Endothelial cell of umbilical vein (primary cell): ENCODE measurements around the gene TBL2.

Experiments
- EZH2 ChIP-seq: IDR thresholded peaks from 2 replicates; pipeline ENCODE4 v1.6.1; 2012; ENCODE audit warnings: borderline replicate concordance, low read depth, mild to moderate bottlenecking, moderate library complexity, low read length, inconsistent platforms; ENCODE audit not compliant: severe bottlenecking
- TF ChIP-seq, protein P1 (sequence below): IDR thresholded peaks from 2 replicates; pipeline ENCODE4 v1.6.1; 2011; ENCODE audit not compliant: insufficient read depth, insufficient read length

DNA sequence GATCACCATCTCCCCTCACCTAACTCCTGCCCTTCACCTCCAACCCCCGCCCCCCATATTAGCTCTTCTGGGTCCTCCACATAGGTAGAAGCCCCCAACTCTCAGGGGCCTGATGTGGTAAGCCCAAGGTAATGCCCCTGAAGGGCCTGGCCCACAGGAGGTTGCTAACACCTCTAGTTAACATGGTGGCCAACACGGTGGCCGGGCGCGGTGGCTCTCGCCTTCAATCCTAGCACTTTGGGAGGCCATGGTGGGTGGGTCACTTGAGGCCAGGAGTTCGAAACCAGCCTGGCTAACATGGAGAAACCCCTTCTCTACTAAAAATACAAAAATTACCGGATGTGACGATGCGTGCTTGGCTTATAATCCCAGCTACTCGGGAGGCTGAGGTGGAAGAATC lies 46.9 kb upstream of the TBL2 start:
- TF ChIP-seq, protein P1, sequence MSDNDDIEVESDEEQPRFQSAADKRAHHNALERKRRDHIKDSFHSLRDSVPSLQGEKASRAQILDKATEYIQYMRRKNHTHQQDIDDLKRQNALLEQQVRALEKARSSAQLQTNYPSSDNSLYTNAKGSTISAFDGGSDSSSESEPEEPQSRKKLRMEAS, result no peak
- TF ChIP-seq EZH2, result no peak
